NCI-H146 (cell line): ENCODE data around the gene LY6G6D.

Experiments used
- DNase-seq: peaks from one replicate; lab custom pipeline; 2025; lab: John Stamatoyannopoulos, UW

The LY6G6D gene

GRCh38 chr6:31736768-31737314 is 21.7 kb downstream of the LY6G6D start:
- no peak for DNase-seq

GRCh38 chr6:31737315-31737990 is 22.3 kb downstream of the LY6G6D start:
- peak; percentile 86 for DNase-seq

DNA sequence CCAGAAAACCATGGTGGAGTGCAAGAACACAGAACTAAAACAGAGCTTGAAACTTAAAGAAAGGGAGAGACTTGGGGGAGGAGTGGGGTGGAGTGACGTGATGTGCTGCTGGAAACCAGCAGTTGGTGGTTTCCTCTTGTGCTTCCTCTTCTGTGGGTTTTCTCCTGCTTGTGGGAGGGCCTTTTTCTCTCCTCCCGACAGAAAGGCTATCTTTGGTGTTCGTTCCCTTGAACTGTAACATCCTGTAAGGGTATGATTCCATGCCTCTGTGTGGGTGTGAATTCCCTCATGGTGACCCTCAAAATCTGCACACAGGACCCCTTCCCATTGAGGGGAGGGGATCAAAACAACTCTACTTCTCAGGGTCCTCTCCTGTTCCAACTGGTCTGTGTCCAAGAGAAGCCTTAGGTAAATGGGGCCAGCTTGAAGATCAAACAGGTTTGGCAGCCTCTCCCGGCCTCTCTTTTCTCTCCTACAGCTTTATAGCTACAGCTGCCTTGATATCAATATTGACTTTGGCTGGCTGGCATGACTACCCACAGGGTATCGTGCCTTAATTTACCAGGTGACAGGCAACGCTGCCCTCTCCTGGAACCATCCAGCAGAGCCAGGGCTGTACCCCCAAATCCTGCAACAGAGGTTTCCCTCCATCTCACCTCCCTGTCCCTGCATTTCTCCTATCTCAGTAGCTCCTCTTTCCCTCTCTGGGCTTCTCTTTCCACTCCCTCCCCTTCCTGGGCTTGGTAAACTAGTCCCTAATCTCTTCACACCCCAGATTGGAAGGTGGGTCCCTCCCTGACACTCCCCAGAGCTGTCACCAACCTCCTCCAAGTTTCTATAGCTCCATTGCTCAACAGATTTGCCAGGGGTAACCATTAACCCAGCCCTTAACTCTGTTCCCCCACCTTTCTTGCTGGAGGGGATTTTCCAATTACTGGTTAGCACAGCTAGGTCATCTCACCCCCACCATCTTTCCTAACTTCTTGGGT is 23.1 kb downstream of the LY6G6D start:
- DNase-seq = peak; percentile 75

DNA sequence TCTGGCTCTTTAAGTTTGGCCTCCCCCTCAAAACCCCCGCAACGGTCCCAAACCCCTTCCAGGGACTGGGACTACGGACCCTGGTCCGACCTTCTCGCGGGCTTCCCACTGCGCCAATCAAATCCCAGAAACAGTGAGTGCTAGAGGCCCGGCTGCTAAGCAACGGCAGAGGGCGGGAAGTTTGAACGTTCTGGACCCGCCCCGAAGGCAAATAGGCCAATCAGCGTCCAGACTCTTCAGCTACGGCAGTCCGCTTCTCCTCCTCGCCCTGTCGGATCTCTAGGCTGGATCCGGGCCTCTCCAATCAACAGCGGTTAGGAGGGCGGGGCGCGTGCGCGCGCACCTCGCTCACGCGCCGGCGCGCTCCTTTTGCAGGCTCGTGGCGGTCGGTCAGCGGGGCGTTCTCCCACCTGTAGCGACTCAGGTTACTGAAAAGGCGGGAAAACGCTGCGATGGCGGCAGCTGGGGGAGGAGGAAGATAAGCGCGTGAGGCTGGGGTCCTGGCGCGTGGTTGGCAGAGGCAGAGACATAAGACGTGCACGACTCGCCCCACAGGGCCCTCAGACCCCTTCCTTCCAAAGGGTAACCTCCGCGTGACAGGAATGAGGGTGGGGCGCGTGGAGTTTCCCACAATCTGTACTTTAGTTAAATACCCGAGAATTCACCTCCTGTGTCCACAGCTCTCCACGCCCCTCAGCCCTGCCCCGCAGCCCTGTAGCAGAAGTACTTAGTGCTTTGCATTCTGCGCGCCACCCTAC is 24.7 kb downstream of the LY6G6D start, which contains the start of gene MSH5:
Gene MSH5 (plus strand): TSS at position 367 of the 758 bp plus-strand sequence. CDS start 462 bp downstream, outside the sequence.
- peak; percentile 98 for DNase-seq

DNA sequence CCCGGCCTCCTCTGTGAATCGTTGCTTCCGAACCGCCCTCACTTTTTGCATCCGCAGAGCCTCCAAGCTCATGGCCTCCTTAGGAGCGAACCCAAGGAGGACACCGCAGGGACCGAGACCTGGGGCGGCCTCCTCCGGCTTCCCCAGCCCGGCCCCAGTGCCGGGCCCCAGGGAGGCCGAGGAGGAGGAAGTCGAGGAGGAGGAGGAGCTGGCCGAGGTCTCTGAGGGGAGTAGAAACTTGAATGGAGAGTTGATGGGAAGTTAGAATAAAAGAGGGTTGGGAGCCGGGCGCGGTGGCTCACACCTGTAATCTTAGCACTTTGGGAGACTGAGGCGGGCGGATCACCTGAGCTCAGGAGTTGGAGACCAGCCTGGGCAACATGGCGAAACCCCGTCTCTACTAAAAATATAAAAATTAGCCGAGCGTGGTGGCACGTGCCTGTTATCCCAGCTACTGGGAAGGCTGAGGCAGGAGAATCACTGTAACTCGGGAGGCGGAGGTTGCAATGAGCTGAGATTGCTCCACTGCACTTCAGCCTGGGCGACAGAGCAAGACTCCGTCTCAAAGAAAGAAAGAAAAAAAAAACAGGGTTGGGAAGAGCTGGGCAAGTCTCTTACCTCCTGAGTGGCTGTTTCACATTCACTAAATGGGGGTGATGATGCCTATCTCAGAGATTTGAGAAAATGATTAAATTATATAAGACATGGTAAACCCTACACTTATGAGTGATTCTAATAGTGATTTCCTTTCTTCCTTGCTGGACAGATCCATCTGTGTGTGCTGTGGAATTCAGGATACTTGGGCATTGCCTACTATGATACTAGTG is 25.5 kb downstream of the LY6G6D start:
- no peak for DNase-seq

DNA sequence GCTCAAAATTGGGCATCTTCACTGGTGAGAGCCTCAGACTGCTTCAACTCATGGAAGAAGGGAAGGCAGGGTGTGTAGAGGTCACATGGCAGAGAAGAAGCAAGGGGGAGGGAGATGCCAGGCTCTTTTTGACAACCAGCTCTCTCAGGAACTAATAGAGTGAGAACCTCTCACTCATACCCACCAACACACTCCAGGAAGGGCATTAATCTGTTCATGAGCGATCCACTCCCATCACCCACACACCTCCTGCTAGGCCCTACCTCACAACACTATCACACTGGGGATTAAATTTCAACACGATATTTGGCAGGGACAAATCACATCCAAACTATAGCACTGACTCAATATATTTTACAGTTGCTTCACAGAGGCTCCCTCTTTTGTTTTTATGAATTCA is 26.7 kb downstream of the LY6G6D start:
- DNase-seq = no peak

DNA sequence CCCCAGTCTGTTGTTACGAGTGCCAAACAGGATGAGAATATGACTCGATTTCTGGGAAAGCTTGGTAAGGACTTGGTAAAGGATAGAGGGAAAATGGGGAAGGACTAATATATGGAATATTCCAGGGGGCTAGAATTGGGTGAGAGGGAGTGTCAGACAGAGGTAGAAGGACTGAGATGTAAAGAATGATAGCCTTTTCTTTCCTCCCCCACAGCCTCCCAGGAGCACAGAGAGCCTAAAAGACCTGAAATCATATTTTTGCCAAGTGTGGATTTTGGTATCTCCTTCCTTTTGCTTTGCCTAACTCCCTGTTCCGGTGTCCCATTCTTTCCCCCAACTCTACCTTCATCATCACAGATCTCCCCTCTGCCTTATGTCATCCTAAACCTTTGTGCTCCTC is 27.7 kb downstream of the LY6G6D start:
- DNase-seq = no peak

GRCh38 chr6:31744422-31744821 is 29.3 kb downstream of the LY6G6D start:
- no peak for DNase-seq

- DNase-seq = peak; percentile 36
Measured at GRCh38 chr6:31749301-31750036, 34.3 kb downstream of the LY6G6D start.

DNA sequence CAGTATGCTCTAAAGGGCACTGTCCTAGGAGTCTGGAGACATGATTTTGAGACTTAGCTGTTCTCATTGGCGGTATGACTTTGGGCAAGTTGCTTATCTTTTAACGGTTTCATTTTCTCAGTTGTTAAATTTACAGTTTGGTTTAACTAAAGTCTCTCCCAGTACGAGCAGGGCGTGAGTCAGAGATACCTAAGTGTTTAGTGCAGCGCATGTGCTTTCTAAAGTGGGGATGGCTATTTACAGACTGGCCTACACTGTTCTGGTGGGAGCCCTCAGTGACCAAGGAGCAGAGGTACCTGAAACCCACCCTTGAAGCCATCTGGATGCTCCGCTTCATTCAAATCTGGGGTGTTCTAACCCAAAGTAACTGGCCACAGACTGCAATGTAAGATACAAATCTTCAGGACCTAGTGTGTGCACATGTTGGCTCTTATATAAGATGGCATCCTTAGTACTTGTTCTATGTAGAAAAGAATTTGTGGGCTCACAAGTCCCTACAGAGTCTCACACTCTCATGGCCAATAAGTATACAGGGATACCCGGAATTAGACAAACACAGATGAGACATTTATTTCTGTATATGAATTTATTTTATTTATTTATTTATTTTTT is 35.4 kb downstream of the LY6G6D start:
- no peak for DNase-seq

- DNase-seq = no peak
Measured at GRCh38 chr6:31752739-31753319, 37.7 kb downstream of the LY6G6D start.

DNA sequence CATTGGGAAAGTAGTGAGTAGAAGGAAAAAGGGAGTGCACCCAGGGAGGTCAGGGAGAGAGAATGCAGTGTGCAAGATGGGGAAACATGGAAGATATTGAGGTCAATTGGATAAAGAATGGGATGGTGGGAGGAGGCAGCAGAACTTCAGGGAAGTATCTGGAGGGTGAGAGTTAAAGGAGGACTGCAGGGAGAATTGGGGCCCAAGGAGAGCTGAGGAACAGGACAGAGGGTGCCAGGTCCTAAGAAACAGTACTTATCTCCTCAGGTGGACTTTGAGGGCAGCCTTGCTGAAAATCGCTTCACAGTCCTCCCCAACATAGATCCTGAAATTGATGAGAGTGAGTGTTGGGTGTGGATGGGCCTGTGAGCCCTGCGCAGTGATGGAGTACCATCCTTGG is 43.1 kb downstream of the LY6G6D start:
- DNase-seq = no peak

GRCh38 chr6:31760790-31761189 is 45.6 kb downstream of the LY6G6D start:
- DNase-seq = no peak

DNA sequence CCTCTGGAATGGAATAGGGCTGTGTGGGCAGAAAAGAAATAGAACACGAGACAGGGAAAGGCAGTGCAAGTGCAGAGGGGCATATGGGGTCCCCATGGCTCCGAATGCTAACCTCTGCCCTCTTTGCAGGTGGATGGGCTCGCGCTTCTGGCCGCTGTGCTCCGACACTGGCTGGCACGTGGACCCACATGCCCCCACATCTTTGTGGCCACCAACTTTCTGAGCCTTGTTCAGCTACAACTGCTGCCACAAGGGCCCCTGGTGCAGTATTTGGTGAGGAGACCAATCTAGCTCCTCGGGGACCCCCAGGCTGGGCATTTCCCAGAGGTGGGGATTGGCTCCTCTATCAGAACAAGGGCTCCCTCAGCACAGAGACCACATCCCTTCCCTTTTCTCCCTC is 46.2 kb downstream of the LY6G6D start:
- DNase-seq = no peak

GRCh38 chr6:31762356-31762755 is 47.2 kb downstream of the LY6G6D start, which contains the start of gene SAPCD1:
SAPCD1 (plus strand) TSS chr6:31762656; CDS start chr6:31763055, 399 bp downstream.
- DNase-seq = no peak

DNA sequence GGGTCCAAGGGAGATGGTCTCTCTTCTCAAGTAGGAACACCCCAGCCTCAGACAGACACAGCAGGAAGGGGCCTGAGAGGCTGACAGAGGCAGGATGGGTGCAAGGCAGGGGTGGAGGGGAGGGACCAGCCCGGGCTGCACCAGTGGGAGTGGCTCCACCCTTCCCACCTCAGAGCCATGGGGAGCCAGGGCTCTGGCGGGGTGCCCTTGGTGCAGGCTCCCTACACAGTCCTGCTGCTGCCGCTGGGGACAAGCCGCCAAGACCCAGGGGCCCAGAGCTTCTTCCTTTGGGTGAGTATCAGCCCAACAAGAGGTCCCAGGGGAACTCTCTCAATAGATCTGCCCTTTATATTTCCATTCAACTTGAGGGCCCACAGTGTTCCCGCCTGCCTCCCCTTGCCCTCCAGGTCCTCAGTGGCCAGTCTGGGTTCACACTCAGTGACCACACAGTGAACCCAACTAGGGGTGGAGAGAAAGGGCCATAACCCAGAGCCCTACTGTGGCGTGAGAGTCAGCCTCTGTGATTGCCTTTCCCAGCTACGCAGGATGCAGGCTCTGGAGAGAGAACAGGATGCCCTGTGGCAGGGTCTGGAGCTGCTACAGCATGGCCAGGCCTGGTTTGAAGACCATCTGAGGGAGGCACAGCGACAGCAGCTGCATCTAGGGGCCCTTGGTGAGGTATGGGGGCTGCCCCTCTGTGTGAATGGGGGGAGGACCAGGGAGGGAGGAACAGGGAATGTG is 47.9 kb downstream of the LY6G6D start:
- DNase-seq = no peak

GRCh38 chr6:31763619-31763940 is 48.4 kb downstream of the LY6G6D start:
- DNase-seq = no peak

- no peak for DNase-seq
Measured at GRCh38 chr6:31764198-31764597, 49.0 kb downstream of the LY6G6D start.

- DNase-seq = no peak
Measured at GRCh38 chr6:31765559-31765909, 50.4 kb downstream of the LY6G6D start.
